DLD1 (cell line): ENCODE data around the gene ZNF609.

Experiments
- in situ Hi-C: cut with HindIII; loops from 2 replicates; pipeline ENCODE4 v1.10.0; 2017; ENCODE audit warnings: low sequenced_read_pairs

ZNF609 gene

DNA sequence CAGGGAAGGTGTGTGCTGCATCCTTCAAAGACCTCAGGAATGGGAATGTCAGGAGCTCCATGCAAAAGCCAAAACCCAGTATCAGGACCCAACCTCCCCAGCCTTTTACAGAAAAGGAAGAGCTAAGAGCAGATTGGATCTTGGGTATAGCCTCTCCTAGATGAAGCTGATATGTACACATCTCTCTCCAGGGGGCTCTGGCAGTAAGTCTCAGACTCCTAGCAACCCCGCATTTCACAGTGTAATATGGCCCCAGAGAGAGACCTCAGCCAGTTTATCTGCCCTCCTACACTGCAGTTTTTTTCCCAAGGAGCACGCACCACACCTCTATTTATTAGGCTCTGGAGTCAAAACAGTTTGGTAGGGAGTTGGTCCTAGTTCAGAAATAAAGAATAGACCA lies 226.8 kb downstream of the ZNF609 start:
- in situ Hi-C loops: loop anchor here (25.0 kb wide), 1 partner anchor 250 kb away; no protein-coding TSS in a partner anchor

DNA sequence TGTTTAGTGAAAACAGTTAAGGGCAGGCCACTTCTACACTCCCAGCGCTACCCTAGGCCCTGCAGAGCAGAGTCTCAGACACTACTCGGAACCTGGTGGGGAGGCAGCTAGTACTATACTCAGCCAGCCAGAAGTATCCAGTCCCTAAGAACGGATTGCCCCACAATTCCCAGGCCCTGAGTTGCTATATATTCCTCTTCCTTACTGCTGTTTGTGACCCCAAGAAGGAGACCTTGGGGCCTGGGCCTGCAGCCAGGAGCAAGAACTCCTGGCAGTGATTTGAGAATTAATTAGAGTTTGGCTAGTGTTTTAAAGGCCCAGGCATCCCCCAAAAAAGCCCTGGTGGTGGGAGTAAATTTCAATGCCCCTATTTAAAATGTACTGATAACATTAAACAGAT lies 227.3 kb downstream of the ZNF609 start:
- in situ Hi-C loops: loop anchor here (25.0 kb wide), 1 partner anchor 250 kb away; no protein-coding TSS in a partner anchor

DNA sequence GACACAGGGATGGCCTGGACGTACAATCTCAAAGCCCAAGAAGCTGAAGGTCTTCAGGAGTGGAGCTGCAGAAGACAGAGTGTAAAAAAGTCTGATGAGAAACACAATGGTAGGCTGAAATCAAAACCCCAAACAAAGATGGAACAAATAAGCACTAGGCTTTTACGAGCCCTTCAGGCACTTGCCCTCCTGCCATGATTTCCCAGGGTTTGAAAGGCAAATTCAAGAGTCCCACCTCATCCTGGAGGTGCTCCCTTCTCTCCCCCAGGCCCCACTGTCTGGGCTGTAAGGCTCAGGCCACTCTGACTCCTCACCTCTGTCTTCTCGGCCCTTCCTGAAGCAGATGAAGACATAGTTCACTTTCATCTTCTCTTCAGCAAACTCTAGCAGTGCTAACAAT lies 228.4 kb downstream of the ZNF609 start:
- in situ Hi-C loops: loop anchor here (25.0 kb wide), 1 partner anchor 251 kb away; no protein-coding TSS in a partner anchor

- in situ Hi-C loops: loop anchor here (25.0 kb wide), 1 partner anchor 253 kb away; no protein-coding TSS in a partner anchor
These were observed 229.6 kb downstream of the ZNF609 start for GRCh38 chr15:64690008-64690407.

- in situ Hi-C loops: loop anchor here (25.0 kb wide), 1 partner anchor 253 kb away; no protein-coding TSS in a partner anchor
These were observed 230.4 kb downstream of the ZNF609 start for GRCh38 chr15:64690578-64691296.

DNA sequence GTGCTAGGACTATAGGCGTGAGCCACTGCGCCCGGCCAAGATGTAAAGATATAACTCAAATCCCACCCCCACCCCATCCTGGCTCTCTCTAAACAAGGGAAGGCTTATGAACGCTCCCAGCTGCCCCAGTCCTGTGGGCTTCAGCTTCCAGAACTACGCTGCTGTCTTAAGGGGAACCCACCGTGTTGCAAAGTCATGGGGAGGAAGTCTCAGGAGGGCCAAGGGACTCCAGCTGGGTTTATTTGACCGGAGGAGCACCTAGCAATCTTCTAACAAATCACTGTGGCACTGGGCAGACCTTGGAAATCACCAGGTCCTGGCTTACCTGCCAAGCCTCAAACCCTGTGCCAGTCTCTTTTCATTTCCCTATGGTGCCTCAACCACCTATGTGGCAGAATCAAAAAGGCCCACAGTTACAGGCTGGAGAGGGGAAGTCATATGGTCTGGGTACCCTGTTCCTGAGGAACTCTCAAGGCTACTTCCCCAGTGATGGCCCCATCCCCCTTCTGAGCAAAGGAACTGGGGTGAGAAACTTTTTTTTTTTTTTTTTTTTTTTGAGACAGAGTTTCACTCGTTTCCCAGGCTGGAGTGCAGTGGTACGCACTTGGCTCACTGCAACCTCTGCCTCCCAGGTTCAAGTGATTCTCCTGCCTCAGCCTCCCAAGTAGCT lies 231.7 kb downstream of the ZNF609 start:
- in situ Hi-C loops: loop anchor here (25.0 kb wide), 1 partner anchor 255 kb away; no protein-coding TSS in a partner anchor

DNA sequence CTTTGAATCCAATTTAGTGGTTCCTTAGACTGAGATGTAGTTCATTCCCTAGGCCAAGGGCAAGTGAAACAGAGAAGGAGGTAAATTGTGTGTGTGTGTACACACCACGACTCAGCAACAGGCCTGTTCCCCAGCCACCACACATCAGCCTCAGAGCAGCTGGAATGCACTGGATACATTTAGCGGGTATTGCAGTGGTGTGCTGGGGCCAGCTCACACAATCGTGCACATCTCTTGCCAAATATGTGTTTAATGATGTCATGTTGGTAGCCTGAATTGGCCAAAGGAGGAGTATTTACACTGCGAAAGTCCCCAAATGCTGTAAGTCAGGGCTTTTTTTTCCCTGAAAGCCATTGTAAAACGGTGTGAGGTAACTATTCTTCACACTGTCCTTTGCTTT lies 232.8 kb downstream of the ZNF609 start:
- in situ Hi-C loops: loop anchor here (25.0 kb wide), 1 partner anchor 256 kb away; no protein-coding TSS in a partner anchor

GRCh38 chr15:64694816-64695215 lies 234.4 kb downstream of the ZNF609 start:
- in situ Hi-C loops: loop anchor here (25.0 kb wide), 1 partner anchor 258 kb away; no protein-coding TSS in a partner anchor

- in situ Hi-C loops: loop anchor here (25.0 kb wide), 1 partner anchor 258 kb away; no protein-coding TSS in a partner anchor
These were observed 235.2 kb downstream of the ZNF609 start for GRCh38 chr15:64695561-64695992.

GRCh38 chr15:64696481-64696880 lies 236.1 kb downstream of the ZNF609 start:
- in situ Hi-C loops: loop anchor here (25.0 kb wide), 1 partner anchor 259 kb away; no protein-coding TSS in a partner anchor

GRCh38 chr15:64697911-64698369 lies 237.6 kb downstream of the ZNF609 start:
- in situ Hi-C loops: loop anchor here (25.0 kb wide), 1 partner anchor 261 kb away; no protein-coding TSS in a partner anchor

DNA sequence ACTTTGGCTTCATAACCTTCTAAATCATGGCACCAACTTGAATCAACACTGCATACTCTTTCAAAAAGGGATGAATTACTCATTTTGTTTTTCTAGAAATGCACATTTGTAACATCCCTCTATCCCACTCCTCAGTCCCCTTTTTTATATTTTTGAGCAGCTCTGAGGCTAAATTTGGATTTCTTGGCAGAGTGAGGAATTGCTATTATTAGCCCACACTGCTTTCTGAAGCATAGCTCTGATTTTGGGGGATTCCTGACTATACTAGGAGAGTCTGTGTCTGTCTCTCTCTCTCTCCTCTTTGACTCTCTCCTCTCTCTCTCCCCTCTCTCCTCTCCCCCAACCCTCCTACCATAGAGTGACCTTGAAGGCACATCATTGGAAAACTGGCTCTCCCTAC lies 238.4 kb downstream of the ZNF609 start:
- in situ Hi-C loops: loop anchor here (25.0 kb wide), 1 partner anchor 262 kb away; no protein-coding TSS in a partner anchor

DNA sequence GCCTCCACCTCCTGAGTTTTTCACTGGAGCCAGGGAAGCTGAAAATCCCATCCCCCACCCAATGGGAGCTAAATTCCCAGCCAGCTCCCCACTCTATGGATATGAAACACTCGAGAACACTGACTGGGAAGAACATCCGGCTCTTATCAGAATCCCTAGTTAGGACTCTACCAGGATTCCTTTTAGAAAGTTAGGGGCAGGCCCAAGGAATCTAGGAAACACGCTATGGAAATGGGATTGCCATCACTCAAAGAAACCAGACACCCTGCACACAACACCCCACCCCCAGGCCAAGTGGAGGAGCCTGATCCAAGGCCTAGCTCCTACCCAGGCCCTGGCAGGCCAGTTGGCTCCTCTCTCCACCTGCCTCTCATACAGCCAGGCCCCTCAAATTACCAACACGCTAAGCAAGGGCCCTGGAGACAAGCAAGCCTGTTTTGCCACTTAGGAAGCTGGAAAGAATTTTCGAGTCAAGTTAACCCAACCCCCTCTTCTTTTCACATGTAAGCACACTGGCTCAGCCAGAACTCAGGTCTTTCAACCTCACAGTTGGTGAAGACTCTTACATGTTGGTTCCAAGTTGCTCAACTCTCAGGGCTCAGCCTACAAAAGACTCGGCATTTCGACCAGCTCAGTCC lies 239.5 kb downstream of the ZNF609 start:
- in situ Hi-C loops: loop anchor here (25.0 kb wide), 1 partner anchor 263 kb away; no protein-coding TSS in a partner anchor

GRCh38 chr15:64701051-64701450 lies 240.7 kb downstream of the ZNF609 start:
- in situ Hi-C loops: no loop called here

- in situ Hi-C loops: no loop called here
These were observed 241.3 kb downstream of the ZNF609 start for GRCh38 chr15:64701482-64702184.

DNA sequence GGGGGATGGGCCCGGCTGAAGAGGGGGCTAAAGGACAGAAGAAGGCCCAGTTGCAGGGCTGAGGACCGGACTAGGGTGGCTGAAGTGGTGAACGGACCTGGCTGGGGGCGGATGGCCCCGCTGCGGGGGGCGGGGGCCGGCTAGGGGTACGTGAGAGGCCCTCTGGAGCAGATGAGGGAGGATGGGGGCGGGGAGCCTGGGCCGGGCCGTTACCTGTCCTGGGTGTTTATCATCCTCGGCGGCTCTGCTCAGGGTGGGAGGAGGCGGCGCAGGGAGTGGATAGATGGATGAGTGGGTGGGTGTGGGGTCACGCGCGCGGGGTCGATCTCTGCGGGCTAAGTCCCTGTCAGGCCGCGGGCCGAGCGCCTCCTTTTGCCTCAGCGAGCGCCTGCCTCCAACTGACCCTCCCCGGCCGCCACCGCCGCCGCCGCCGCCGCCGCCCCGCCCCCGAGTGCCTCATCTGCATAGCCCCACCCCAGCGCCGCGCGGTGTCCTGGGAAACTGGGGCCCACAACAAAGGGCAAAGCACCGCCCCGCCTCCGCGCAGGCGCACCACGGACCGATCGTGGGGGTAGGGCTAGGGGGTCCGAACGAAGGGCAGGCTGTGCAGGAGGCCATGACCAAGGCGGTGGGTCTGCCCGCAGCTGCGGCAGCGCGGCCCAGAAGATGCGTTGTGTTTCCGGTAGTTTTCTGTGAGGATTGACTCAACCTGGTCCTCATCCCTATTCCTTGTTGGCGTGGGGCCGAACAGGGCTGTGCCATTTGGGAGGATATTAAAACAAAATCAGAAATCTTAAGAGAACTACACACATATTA lies 242.6 kb downstream of the ZNF609 start:
- in situ Hi-C loops: no loop called here

- in situ Hi-C loops: no loop called here
These were observed 243.2 kb downstream of the ZNF609 start for GRCh38 chr15:64703632-64703959.

DNA sequence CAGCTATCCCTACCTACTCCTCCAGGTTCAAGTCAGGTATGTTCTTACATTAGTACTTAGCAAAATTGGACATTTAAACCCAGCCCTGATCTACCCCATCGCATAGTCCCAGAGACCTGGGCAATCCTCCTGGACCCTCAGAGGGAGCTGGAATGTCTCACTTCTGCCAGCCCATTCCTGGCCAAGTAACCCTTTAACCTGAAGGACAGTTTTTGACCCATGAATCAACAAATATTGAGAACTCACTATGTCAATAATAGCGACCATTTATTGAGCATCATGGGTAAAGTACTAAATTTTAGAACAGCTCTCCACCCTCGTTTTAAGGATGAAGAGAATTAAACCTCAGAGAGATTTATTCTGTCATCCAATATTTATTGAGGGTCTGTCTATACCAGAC lies 244.6 kb downstream of the ZNF609 start:
- in situ Hi-C loops: no loop called here
